HEK293 (cell line): ENCODE data around the gene SOX5.

Source experiments
- CTCF ChIA-PET: fragments of 350-600 bp; formaldehyde crosslinking; extraction: SDS; loops from one replicate; lab custom pipeline; 2021; ENCODE audit warnings: antibody characterized with exemption; lab: Yijun Ruan, JAX
- POLR2A ChIA-PET: fragments of 300-600 bp; formaldehyde crosslinking; extraction: SDS; loops from one replicate; lab custom pipeline; 2020; ENCODE audit warnings: antibody characterized with exemption, inconsistent platforms; lab: Yijun Ruan, JAX
- H3K27ac ChIP-seq: fragments of 200-500 bp; sonication (Bioruptor generic); 2 replicates; pipeline ENCODE4 v1.5.1; 2014; ENCODE audit warnings: low read depth, low read length, control low read depth, inconsistent platforms; ENCODE audit errors: extremely low read depth
- H3K36me3 ChIP-seq, 2 experiments: fragments of 200-500 bp in 1 of 2; sonication (Bioruptor generic) in 1 of 2; 1 replicate in 1 of 2; 2 replicates in 1 of 2; pipeline ENCODE4 v1.5.1; 2014 to 2017; ENCODE audit warnings: inconsistent platforms in 2 of 2, low read length in 2 of 2; ENCODE audit not compliant: control insufficient read depth in 2 of 2, insufficient read depth in 1 of 2
- H3K4me1 ChIP-seq: fragments of 200-500 bp; sonication (Bioruptor generic); 2 replicates; pipeline ENCODE4 v1.5.1; 2014; ENCODE audit warnings: mild to moderate bottlenecking, low read length, inconsistent platforms; ENCODE audit not compliant: control insufficient read depth, insufficient read depth
- H3K4me3 ChIP-seq: 2 replicates; pipeline ENCODE4 v1.5.1; 2011; ENCODE audit warnings: low read depth, mild to moderate bottlenecking, control low read depth, low read length, moderate library complexity
- H3K9me3 ChIP-seq: fragments of 200-500 bp; sonication (Bioruptor generic); 2 replicates; pipeline ENCODE4 v1.5.1; 2014; ENCODE audit warnings: low read depth, low read length, inconsistent platforms; ENCODE audit not compliant: control insufficient read depth, insufficient read depth
- BCL11B ChIP-seq: fragments of 450-650 bp; formaldehyde crosslinking; IDR thresholded peaks from 2 replicates; pipeline ENCODE4 v1.5.1; 2016; ENCODE audit warnings: low read depth, missing biosample characterization, missing genetic modification characterization
- GLIS1 ChIP-seq: fragments of 450-650 bp; formaldehyde crosslinking; IDR thresholded peaks from 2 replicates; pipeline ENCODE4 v1.5.1; 2016; ENCODE audit warnings: missing biosample characterization, missing genetic modification characterization
- HOXD13 ChIP-seq: sonication (generic); formaldehyde crosslinking; IDR thresholded peaks from 2 replicates; pipeline ENCODE4 v1.8.0; 2022; ENCODE audit warnings: missing genetic modification reagents, borderline replicate concordance
- MYNN ChIP-seq: fragments of 450-650 bp; formaldehyde crosslinking; IDR thresholded peaks from 2 replicates; pipeline ENCODE4 v1.5.1; 2016; ENCODE audit warnings: missing biosample characterization, missing genetic modification characterization, borderline replicate concordance
- PRDM6 ChIP-seq: fragments of 450-650 bp; formaldehyde crosslinking; IDR thresholded peaks from 2 replicates; pipeline ENCODE4 v1.5.1; 2017; ENCODE audit warnings: missing biosample characterization, missing genetic modification characterization
- SP7 ChIP-seq: fragments of 450-650 bp; formaldehyde crosslinking; IDR thresholded peaks from 2 replicates; pipeline ENCODE4 v1.5.1; 2016; ENCODE audit warnings: missing biosample characterization, missing genetic modification characterization
- ZBTB21 ChIP-seq: fragments of 450-650 bp; formaldehyde crosslinking; IDR thresholded peaks from 2 replicates; pipeline ENCODE4 v1.5.1; 2017; ENCODE audit warnings: missing biosample characterization, missing genetic modification characterization
- ZFP3 ChIP-seq: fragments of 450-650 bp; formaldehyde crosslinking; IDR thresholded peaks from 2 replicates; pipeline ENCODE4 v1.5.1; 2016; ENCODE audit warnings: low read depth, missing biosample characterization, missing genetic modification characterization
- ZNF148 ChIP-seq: fragments of 450-650 bp; formaldehyde crosslinking; IDR thresholded peaks from 2 replicates; pipeline ENCODE4 v1.5.0; 2017; ENCODE audit warnings: missing biosample characterization, missing genetic modification characterization, borderline replicate concordance
- ZNF155 ChIP-seq: fragments of 450-650 bp; formaldehyde crosslinking; IDR thresholded peaks from 2 replicates; pipeline ENCODE4 v1.5.1; 2016; ENCODE audit warnings: missing biosample characterization, missing genetic modification characterization
- ZNF202 ChIP-seq: fragments of 450-650 bp; formaldehyde crosslinking; IDR thresholded peaks from 2 replicates; pipeline ENCODE4 v1.5.1; 2016; ENCODE audit warnings: missing biosample characterization, missing genetic modification characterization, borderline replicate concordance
- ZNF211 ChIP-seq: fragments of 450-650 bp; formaldehyde crosslinking; IDR thresholded peaks from 2 replicates; pipeline ENCODE4 v1.5.1; 2016; ENCODE audit warnings: low read depth, missing biosample characterization, missing genetic modification characterization
- ZNF24 ChIP-seq: fragments of 450-650 bp; formaldehyde crosslinking; IDR thresholded peaks from 2 replicates; pipeline ENCODE4 v1.5.1; 2016; ENCODE audit warnings: missing biosample characterization, missing genetic modification characterization
- ZNF549 ChIP-seq: fragments of 450-650 bp; IDR thresholded peaks from 2 replicates; pipeline ENCODE4 v1.5.1; 2018; ENCODE audit warnings: missing biosample characterization, missing genetic modification characterization, mild to moderate bottlenecking, inconsistent platforms, moderate library complexity
- ZNF621 ChIP-seq: fragments of 450-650 bp; formaldehyde crosslinking; IDR thresholded peaks from 2 replicates; pipeline ENCODE4 v1.5.1; 2017; ENCODE audit warnings: missing biosample characterization, missing genetic modification characterization
- ZNF677 ChIP-seq: fragments of 450-650 bp; IDR thresholded peaks from 2 replicates; pipeline ENCODE4 v1.5.0; 2018; ENCODE audit warnings: missing biosample characterization, mild to moderate bottlenecking, missing genetic modification characterization, moderate library complexity
- ZNF777 ChIP-seq: fragments of 450-650 bp; formaldehyde crosslinking; IDR thresholded peaks from 2 replicates; pipeline ENCODE4 v1.5.1; 2017; ENCODE audit warnings: missing biosample characterization, missing genetic modification characterization, borderline replicate concordance
- ZNF837 ChIP-seq: fragments of 450-650 bp; formaldehyde crosslinking; IDR thresholded peaks from 2 replicates; pipeline ENCODE4 v1.5.1; 2016; ENCODE audit warnings: missing biosample characterization, missing genetic modification characterization
- ZSCAN23 ChIP-seq: fragments of 450-650 bp; formaldehyde crosslinking; IDR thresholded peaks from 2 replicates; pipeline ENCODE4 v1.5.1; 2016; ENCODE audit warnings: missing biosample characterization, missing genetic modification characterization
- TF ChIP-seq, protein P1 (sequence below): fragments of 450-650 bp; formaldehyde crosslinking; IDR thresholded peaks from 2 replicates; pipeline ENCODE4 v1.5.1; 2017; ENCODE audit warnings: missing biosample characterization, mild to moderate bottlenecking, missing genetic modification characterization, moderate library complexity
- TF ChIP-seq, protein P2 (sequence below): fragments of 450-650 bp; formaldehyde crosslinking; IDR thresholded peaks from 2 replicates; pipeline ENCODE4 v1.5.1; 2017; ENCODE audit warnings: missing biosample characterization, missing genetic modification characterization

The SOX5 gene

GRCh38 chr12:23891115-23891514 lies 58.4 kb downstream of the SOX5 start (continued):
- TF ChIP-seq ZNF148: no peak
- TF ChIP-seq ZNF677 (tag by site-specific recombination): no peak
- no peak for TF ChIP-seq ZFP3
- no peak for TF ChIP-seq ZNF211 (tag by site-specific recombination)
- no peak for TF ChIP-seq ZNF155

- Histone ChIP-seq H3K9me3 (no peaks in the 10 kb centered on the region), H3K36me3 (no peaks in the 10 kb centered on the region)
- CTCF ChIA-PET: no interaction called here
- TF ChIP-seq SP7 (tag by site-specific recombination) (no peak), HOXD13 (no peak), ZSCAN23 (no peak), BCL11B (tag by site-specific recombination) (no peak), ZNF24 (tag by site-specific recombination) (no peak), ZNF837 (tag by site-specific recombination) (no peak), PRDM6 (tag by site-specific recombination) (no peak), ZNF202 (tag by site-specific recombination) (no peak), GLIS1 (no peak), ZBTB21 (tag by site-specific recombination) (no peak), MYNN (tag by site-specific recombination) (no peak), ZNF621 (tag by site-specific recombination) (no peak), ZNF549 (tag by site-specific recombination) (no peak), ZNF777 (no peak)
- TF ChIP-seq, protein P1, sequence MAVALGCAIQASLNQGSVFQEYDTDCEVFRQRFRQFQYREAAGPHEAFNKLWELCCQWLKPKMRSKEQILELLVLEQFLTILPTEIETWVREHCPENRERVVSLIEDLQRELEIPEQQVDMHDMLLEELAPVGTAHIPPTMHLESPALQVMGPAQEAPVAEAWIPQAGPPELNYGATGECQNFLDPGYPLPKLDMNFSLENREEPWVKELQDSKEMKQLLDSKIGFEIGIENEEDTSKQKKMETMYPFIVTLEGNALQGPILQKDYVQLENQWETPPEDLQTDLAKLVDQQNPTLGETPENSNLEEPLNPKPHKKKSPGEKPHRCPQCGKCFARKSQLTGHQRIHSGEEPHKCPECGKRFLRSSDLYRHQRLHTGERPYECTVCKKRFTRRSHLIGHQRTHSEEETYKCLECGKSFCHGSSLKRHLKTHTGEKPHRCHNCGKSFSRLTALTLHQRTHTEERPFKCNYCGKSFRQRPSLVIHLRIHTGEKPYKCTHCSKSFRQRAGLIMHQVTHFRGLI (tag by site-specific recombination): no peak
- TF ChIP-seq, protein P2, sequence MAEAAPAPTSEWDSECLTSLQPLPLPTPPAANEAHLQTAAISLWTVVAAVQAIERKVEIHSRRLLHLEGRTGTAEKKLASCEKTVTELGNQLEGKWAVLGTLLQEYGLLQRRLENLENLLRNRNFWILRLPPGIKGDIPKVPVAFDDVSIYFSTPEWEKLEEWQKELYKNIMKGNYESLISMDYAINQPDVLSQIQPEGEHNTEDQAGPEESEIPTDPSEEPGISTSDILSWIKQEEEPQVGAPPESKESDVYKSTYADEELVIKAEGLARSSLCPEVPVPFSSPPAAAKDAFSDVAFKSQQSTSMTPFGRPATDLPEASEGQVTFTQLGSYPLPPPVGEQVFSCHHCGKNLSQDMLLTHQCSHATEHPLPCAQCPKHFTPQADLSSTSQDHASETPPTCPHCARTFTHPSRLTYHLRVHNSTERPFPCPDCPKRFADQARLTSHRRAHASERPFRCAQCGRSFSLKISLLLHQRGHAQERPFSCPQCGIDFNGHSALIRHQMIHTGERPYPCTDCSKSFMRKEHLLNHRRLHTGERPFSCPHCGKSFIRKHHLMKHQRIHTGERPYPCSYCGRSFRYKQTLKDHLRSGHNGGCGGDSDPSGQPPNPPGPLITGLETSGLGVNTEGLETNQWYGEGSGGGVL: no peak
- TF ChIP-seq, all 188 proteins: peak for 0
- Histone ChIP-seq H3K27ac (no peak overlapping the region), H3K4me1 (no peaks in the 10 kb centered on the region), H3K4me3 (no peak overlapping the region)
- POLR2A ChIA-PET: no interaction called here
These were observed 60.4 kb downstream of the SOX5 start for GRCh38 chr12:23889069-23889440.
